ENCODE measurements around the gene XPNPEP2.

XPNPEP2 gene

DNA sequence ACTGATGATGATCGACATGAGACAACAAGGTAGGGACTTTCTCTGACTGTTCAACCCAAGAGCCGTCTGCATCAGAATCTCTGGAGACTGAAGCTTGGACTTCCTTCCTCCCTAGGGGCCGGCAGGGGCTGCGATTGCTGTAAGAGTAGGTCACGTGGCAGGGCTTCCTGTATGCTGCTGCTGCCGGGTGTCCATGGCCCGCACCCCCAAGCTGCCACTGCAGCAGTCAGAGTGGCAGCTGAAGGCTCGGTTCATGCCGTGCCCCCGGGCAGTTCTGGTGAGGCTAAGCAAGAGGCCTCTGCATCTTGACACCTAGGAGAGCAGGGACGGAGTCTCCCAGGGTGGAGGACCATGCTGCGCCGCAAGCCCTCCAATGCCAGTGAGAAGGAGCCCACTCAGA lies 41.0 kb downstream of the XPNPEP2 start, which contains the start of gene SASH3:
Gene SASH3, plus strand, starts transcription at position 203 of the 400 bp plus-strand sequence. Its CDS starts 149 bp downstream, at position 352.
- DNase-seq: no peak
- H3K56ac ChIP-seq (ENCODE audit: low read length): no peak within 1 kb of the TSS
- no peak within 1 kb of the TSS for H3K23ac ChIP-seq (ENCODE audit: low read length)
- H3K4me3 ChIP-seq (ENCODE audit: low read length): no peak within 1 kb of the TSS
- H3K27me3 ChIP-seq (ENCODE audit: insufficient read depth, low read length, poor library complexity): no peaks in the 10 kb centered on the region
- H2BK120ac ChIP-seq (ENCODE audit: low read depth, low read length): no peak within 1 kb of the TSS
- no peaks in the 10 kb centered on the region for H3K4me1 ChIP-seq (ENCODE audit: control insufficient read depth, low read depth, low read length)
- H2BK5ac ChIP-seq (ENCODE audit: low read length): no peak within 1 kb of the TSS
- no peaks in the 10 kb centered on the region for H3K79me2 ChIP-seq (ENCODE audit: control insufficient read depth, insufficient read depth, low read length)
- H3K4ac ChIP-seq (ENCODE audit: low read depth, low read length): no peak within 1 kb of the TSS
- WGBS (ENCODE audit: extremely low coverage, insufficient coverage, low lambda C conversion rate): no CpG with 5 or more reads among the region's 13 CpGs
- no peaks in the 10 kb centered on the region for H3K79me1 ChIP-seq (ENCODE audit: low read length)
- no peak within 1 kb of the TSS for H3K18ac ChIP-seq (ENCODE audit: low read length)
- no peak within 1 kb of the TSS for H4K5ac ChIP-seq (ENCODE audit: low read length)
- no peak within 1 kb of the TSS for H3K4me2 ChIP-seq (ENCODE audit: low read length)
- H3K27ac ChIP-seq (ENCODE audit: low read depth, low read length): no peak within 1 kb of the TSS
- H2AK5ac ChIP-seq (ENCODE audit: low read length): no peak within 1 kb of the TSS
- H3K36me3 ChIP-seq (ENCODE audit: control insufficient read depth, insufficient read depth, low read length): no peaks in the 10 kb centered on the region
- H2BK15ac ChIP-seq (replicated peaks; ENCODE audit: low read depth): no peak within 1 kb of the TSS
- H3K9ac ChIP-seq (ENCODE audit: low read length): no peak within 1 kb of the TSS
- H4K8ac ChIP-seq (ENCODE audit: low read depth, low read length): no peak within 1 kb of the TSS

GRCh38 chrX:129780441-129781105 lies 41.8 kb downstream of the XPNPEP2 start:
- no peak overlapping the region for H3K18ac ChIP-seq (ENCODE audit: low read length)
- no CpG with 5 or more reads among the region's 6 CpGs for WGBS (ENCODE audit: extremely low coverage, insufficient coverage, low lambda C conversion rate)
- H4K5ac ChIP-seq (ENCODE audit: low read length): no peak overlapping the region
- H3K4me3 ChIP-seq (ENCODE audit: low read length): no peak overlapping the region
- H3K36me3 ChIP-seq (ENCODE audit: control insufficient read depth, insufficient read depth, low read length): no peaks in the 10 kb centered on the region
- H3K27ac ChIP-seq (ENCODE audit: low read depth, low read length): no peak overlapping the region
- H3K4me1 ChIP-seq (ENCODE audit: control insufficient read depth, low read depth, low read length): no peaks in the 10 kb centered on the region
- H2BK15ac ChIP-seq (replicated peaks; ENCODE audit: low read depth): no peak overlapping the region
- H4K8ac ChIP-seq (ENCODE audit: low read depth, low read length): no peak overlapping the region
- H3K56ac ChIP-seq (ENCODE audit: low read length): no peak overlapping the region
- H3K23ac ChIP-seq (ENCODE audit: low read length): no peak overlapping the region
- no peak overlapping the region for H2BK5ac ChIP-seq (ENCODE audit: low read length)
- no peak overlapping the region for H2AK5ac ChIP-seq (ENCODE audit: low read length)
- no peaks in the 10 kb centered on the region for H3K79me1 ChIP-seq (ENCODE audit: low read length)
- H3K9ac ChIP-seq (ENCODE audit: low read length): no peak overlapping the region
- no peak overlapping the region for H3K4ac ChIP-seq (ENCODE audit: low read depth, low read length)
- H3K4me2 ChIP-seq (ENCODE audit: low read length): no peak overlapping the region
- no peaks in the 10 kb centered on the region for H3K79me2 ChIP-seq (ENCODE audit: control insufficient read depth, insufficient read depth, low read length)
- H3K27me3 ChIP-seq (ENCODE audit: insufficient read depth, low read length, poor library complexity): no peaks in the 10 kb centered on the region
- no peak overlapping the region for H2BK120ac ChIP-seq (ENCODE audit: low read depth, low read length)
- DNase-seq: no peak

DNA sequence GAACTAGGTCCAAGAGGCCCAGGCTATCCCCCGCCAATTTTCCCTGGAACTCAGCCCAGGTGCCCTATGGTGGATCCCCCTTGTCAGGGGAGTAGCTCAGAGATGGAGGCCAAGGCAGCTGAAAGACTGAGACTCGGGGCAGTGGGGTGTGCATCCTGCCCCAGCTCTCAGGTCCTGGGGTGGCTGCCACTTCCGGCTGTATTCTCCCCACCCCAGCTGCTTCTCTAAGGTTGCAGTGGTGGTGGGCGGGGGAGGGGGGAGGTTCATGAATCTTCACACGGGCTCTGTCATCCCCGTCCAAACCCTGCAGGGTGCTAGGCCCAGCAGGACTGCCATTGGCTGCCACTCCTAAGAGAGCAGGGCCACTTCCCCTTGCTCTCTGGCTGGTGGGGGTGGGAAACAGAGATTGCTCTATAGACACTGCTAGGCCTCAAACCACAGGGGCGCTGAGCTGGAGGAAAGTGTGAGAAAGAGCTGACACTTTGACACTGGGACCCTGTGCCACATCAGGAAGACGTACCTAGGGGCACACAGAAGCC lies 42.4 kb downstream of the XPNPEP2 start:
- DNase-seq: peak; percentile 60
- Histone ChIP-seq H3K4me2 (ENCODE audit: low read length) (no peak overlapping the region), H4K8ac (ENCODE audit: low read depth, low read length) (no peak overlapping the region), H3K9ac (ENCODE audit: low read length) (no peak overlapping the region), H3K79me1 (ENCODE audit: low read length) (no peaks in the 10 kb centered on the region), H2BK120ac (ENCODE audit: low read depth, low read length) (no peak overlapping the region), H3K18ac (ENCODE audit: low read length) (no peak overlapping the region), H2BK15ac (replicated peaks; ENCODE audit: low read depth) (no peak overlapping the region), H3K56ac (ENCODE audit: low read length) (no peak overlapping the region), H3K79me2 (ENCODE audit: control insufficient read depth, insufficient read depth, low read length) (no peaks in the 10 kb centered on the region), H3K4me3 (ENCODE audit: low read length) (no peak overlapping the region), H3K27me3 (ENCODE audit: insufficient read depth, low read length, poor library complexity) (no peaks in the 10 kb centered on the region), H2BK5ac (ENCODE audit: low read length) (no peak overlapping the region), H3K27ac (ENCODE audit: low read depth, low read length) (no peak overlapping the region), H2AK5ac (ENCODE audit: low read length) (no peak overlapping the region), H3K36me3 (ENCODE audit: control insufficient read depth, insufficient read depth, low read length) (no peaks in the 10 kb centered on the region), H3K4ac (ENCODE audit: low read depth, low read length) (no peak overlapping the region), H4K5ac (ENCODE audit: low read length) (no peak overlapping the region), H3K23ac (ENCODE audit: low read length) (no peak overlapping the region), H3K4me1 (ENCODE audit: control insufficient read depth, low read depth, low read length) (no peaks in the 10 kb centered on the region)
- WGBS (ENCODE audit: extremely low coverage, insufficient coverage, low lambda C conversion rate): no CpG with 5 or more reads among the region's 8 CpGs

- no peak overlapping the region for H3K4me3 ChIP-seq (ENCODE audit: low read length)
- H3K79me2 ChIP-seq (ENCODE audit: control insufficient read depth, insufficient read depth, low read length): no peaks in the 10 kb centered on the region
- no peaks in the 10 kb centered on the region for H3K36me3 ChIP-seq (ENCODE audit: control insufficient read depth, insufficient read depth, low read length)
- H3K18ac ChIP-seq (ENCODE audit: low read length): no peak overlapping the region
- no peak overlapping the region for H2BK15ac ChIP-seq (replicated peaks; ENCODE audit: low read depth)
- no peak overlapping the region for H3K4me2 ChIP-seq (ENCODE audit: low read length)
- no peak overlapping the region for H4K5ac ChIP-seq (ENCODE audit: low read length)
- H4K8ac ChIP-seq (ENCODE audit: low read depth, low read length): no peak overlapping the region
- no peak overlapping the region for H2BK120ac ChIP-seq (ENCODE audit: low read depth, low read length)
- H3K56ac ChIP-seq (ENCODE audit: low read length): no peak overlapping the region
- no peak overlapping the region for H2AK5ac ChIP-seq (ENCODE audit: low read length)
- DNase-seq: no peak
- no peak overlapping the region for H3K4ac ChIP-seq (ENCODE audit: low read depth, low read length)
- no peaks in the 10 kb centered on the region for H3K4me1 ChIP-seq (ENCODE audit: control insufficient read depth, low read depth, low read length)
- H3K27ac ChIP-seq (ENCODE audit: low read depth, low read length): no peak overlapping the region
- no peaks in the 10 kb centered on the region for H3K79me1 ChIP-seq (ENCODE audit: low read length)
- no CpG with 5 or more reads among the region's 10 CpGs for WGBS (ENCODE audit: extremely low coverage, insufficient coverage, low lambda C conversion rate)
- H3K23ac ChIP-seq (ENCODE audit: low read length): no peak overlapping the region
- no peak overlapping the region for H2BK5ac ChIP-seq (ENCODE audit: low read length)
- no peak overlapping the region for H3K9ac ChIP-seq (ENCODE audit: low read length)
- no peaks in the 10 kb centered on the region for H3K27me3 ChIP-seq (ENCODE audit: insufficient read depth, low read length, poor library complexity)
Observed at GRCh38 chrX:129781680-129782495, 43.1 kb downstream of the XPNPEP2 start.

- Histone ChIP-seq H3K4me1 (ENCODE audit: control insufficient read depth, low read depth, low read length) (no peaks in the 10 kb centered on the region), H3K27me3 (ENCODE audit: insufficient read depth, low read length, poor library complexity) (no peaks in the 10 kb centered on the region), H3K79me1 (ENCODE audit: low read length) (no peaks in the 10 kb centered on the region), H3K27ac (ENCODE audit: low read depth, low read length) (no peak overlapping the region), H4K5ac (ENCODE audit: low read length) (no peak overlapping the region), H2BK15ac (replicated peaks; ENCODE audit: low read depth) (no peak overlapping the region), H2AK5ac (ENCODE audit: low read length) (no peak overlapping the region), H3K36me3 (ENCODE audit: control insufficient read depth, insufficient read depth, low read length) (no peaks in the 10 kb centered on the region), H2BK120ac (ENCODE audit: low read depth, low read length) (no peak overlapping the region), H4K8ac (ENCODE audit: low read depth, low read length) (no peak overlapping the region), H3K9ac (ENCODE audit: low read length) (no peak overlapping the region), H3K4me2 (ENCODE audit: low read length) (no peak overlapping the region), H3K4ac (ENCODE audit: low read depth, low read length) (no peak overlapping the region), H3K23ac (ENCODE audit: low read length) (no peak overlapping the region), H3K56ac (ENCODE audit: low read length) (no peak overlapping the region), H3K79me2 (ENCODE audit: control insufficient read depth, insufficient read depth, low read length) (no peaks in the 10 kb centered on the region), H3K18ac (ENCODE audit: low read length) (no peak overlapping the region), H3K4me3 (ENCODE audit: low read length) (no peak overlapping the region), H2BK5ac (ENCODE audit: low read length) (no peak overlapping the region)
- DNase-seq: no peak
- no CpG with 5 or more reads among the region's 4 CpGs for WGBS (ENCODE audit: extremely low coverage, insufficient coverage, low lambda C conversion rate)
Observed at GRCh38 chrX:129782706-129783105, 43.9 kb downstream of the XPNPEP2 start.
